T-helper 2 cell (primary cell): ENCODE data around the gene SC5D.

ENCODE experiments used
- DNase-seq, 5 experiments: peaks; one replicate each; pipeline versions ENCODE4 v3.0.0 to v3.0.0-alpha.2; 2012 to 2022

Gene SC5D

GRCh38 chr11:121329781-121330395 is 37.3 kb downstream of the SC5D start:
- no peak for DNase-seq

GRCh38 chr11:121330614-121331435 is 38.3 kb downstream of the SC5D start:
- no peak for DNase-seq

- no peak for DNase-seq
Observed at GRCh38 chr11:121334973-121335710, 42.6 kb downstream of the SC5D start.

GRCh38 chr11:121336279-121336937 is 43.8 kb downstream of the SC5D start:
- DNase-seq = peak in 1 of 5 experiments; percentile 22

DNA sequence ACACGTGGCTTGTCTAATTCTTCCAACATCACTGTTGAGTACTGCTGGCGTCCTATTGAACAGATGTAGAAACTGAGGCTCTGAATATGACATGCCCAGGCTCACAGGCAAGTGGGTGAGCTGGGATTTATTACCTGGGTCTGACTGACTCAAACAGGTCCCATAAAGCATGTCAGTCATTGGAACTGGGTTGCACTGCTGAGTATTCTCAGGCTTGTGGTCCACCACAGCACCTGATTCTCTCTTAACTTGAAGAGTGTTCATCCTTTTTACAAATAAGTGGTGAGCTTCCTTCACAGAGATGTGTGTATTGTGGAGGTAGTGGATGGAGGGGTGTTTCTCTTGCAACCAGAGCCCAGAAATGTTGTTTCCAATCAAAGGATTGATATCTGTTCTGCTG is 44.5 kb downstream of the SC5D start:
- DNase-seq = peak in 1 of 5 experiments; percentile 80

GRCh38 chr11:121337740-121338272 is 45.2 kb downstream of the SC5D start:
- DNase-seq = no peak

DNA sequence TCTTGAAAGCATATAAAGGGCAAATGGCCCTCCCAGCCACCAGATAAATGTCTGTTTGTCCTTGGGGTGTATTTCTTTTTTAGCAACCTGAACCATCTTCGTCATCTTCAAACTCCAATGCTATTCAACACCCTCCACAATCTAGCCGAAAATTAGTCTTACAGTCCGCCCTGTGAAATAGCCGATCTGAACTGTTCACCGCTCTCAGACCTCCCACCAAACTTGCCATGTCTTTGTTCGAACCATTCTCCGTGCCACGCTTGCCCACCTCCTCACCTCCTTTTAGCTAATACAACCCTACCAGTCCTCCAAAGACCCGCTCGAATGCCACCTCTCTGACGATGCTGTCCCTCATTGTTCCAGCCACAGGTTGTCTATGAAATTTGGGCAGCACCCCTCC is 46.0 kb downstream of the SC5D start:
- no peak for DNase-seq

DNA sequence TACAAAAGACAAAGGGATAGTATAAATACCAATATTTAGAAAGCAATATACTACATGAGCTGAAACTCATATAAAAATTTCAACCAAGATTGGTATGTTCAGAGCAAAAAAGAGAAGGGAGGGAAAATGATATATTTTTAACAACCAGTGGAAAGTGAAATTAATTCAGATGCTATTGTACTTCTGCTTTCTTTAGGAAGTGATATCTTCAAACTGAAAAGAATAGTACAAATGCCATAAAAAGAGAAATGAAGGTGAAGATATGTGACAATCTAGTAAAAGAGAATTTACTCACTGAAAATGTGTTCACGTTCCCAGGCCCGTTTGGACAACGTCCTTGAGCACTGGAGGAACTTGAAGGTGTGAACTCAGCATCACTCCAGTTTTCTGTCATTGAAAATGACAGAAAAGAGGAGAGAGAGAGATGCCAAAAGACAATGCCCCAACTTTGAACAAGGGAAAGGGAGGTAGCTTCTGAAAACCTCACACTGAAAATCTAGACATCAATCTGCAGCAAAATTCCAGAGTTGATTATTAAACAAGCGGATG is 47.5 kb downstream of the SC5D start:
- DNase-seq = no peak

DNA sequence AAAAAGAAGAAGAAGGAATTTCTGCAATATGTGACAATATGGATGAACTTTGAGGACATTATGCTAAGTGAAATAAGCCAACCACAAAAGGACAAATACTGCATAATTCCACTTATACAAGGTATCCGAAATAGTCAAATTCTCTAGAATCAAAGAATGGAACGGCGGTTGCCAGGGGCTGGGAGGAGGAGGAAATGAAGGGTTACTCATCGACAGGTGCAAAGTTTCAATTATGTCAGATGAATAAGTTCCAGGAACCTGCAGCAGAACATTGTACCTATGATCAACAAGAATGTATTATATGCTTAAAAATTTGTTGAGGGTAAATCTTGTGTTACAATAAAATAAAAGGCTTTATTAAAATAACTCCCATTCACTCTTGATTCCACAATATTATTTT is 49.0 kb downstream of the SC5D start:
- peak in 1 of 5 experiments; percentile 59 for DNase-seq

GRCh38 chr11:121344824-121345223 is 52.3 kb downstream of the SC5D start:
- DNase-seq = no peak

DNA sequence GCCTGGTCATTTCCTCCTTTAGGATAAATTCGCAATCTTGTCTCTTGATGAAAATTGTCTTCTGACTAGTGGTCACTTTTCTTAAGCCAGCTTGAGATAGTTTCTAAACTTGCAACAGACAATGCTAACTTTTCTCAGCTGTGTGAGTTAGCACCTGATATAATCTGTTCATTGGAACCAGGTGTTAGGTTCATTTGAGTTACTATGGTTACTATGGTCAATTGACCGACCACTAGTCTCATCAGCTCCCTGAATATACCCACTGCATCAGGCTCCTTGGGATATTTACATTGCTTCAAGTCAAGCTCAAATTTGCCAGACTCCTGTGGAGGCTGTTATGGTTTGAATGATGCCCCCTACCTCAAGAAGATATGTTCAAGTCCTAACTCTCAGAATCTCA is 54.5 kb downstream of the SC5D start:
- DNase-seq = no peak

GRCh38 chr11:121347813-121348212 is 55.2 kb downstream of the SC5D start:
- DNase-seq = no peak

GRCh38 chr11:121348220-121348875 is 55.8 kb downstream of the SC5D start:
- DNase-seq = peak in 1 of 5 experiments; percentile 22

DNA sequence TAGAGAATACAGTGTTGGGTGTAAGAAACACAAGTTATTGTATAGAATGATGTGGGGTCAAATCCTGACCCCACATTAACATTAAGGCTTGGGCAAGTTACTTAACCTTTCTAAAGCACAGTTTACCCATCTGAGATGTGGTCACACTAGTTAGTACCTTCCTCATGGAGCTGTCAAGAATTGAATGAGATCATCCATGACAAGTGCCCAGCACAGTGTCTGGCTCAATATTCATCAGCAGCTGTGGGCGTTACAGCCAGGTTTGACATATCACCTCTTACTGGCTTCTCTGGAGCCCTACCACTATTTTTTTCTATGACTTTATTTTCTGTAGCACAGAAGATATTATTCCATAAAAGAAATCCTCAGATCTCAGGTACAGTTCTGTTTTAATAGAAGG is 57.2 kb downstream of the SC5D start:
- no peak for DNase-seq

- DNase-seq = no peak
Observed at GRCh38 chr11:121350314-121351082, 57.9 kb downstream of the SC5D start.

DNA sequence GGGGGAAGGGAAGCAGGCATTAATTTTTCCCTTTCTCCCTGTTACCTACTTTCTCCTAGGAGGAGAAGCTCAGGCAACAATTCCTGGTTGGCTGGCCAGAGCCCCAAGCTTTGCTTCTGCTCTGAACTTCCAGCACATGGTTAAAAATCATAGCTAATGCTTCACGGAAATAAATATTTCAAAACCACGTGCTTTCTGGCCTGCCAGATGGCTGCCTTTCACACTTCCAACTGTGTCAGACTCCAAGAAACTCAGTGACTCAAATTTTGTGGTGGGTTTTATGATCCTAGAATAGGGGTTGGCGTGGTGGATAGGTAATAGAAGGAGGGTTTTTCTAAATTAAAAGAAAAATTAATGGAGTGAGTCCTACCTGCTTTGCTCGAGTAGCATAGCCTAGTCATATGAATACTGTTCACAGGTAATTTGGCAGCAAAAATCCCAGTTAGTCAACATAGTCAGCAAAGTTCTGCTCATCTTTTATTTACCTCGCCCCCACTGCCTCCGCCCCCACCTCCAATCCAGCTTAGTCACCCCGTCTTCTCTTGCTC is 58.6 kb downstream of the SC5D start:
- DNase-seq = no peak

DNA sequence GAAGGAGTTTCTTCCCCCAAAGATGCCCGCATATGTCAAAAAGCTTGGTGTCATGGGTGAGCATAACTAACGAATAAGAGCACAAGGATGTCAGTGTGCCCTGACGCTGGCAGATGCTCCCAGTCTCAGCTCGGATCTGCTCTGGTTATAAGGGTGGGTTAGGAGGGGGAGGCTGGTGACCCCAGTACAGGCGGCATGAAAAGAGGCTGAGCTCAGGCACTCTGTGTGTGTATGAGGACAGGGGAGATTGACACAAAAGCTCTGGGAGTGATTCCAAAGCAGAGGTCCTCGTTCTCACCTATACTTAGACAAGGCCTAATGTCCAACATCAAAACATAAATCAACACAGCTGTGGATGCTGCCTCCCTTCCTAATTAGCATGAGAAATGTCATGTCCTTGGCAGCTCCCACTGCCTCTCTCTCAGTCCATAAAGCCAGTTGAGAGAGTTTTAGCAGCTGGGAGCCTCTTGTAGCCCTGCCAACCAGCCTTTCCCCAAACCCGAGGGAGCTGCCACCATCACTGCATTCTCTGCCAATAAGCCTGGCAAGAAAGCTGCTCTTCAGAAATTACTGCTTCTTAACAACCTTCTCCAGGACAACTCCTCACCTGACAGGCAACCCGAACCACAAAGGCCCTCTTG is 59.8 kb downstream of the SC5D start:
- no peak for DNase-seq

GRCh38 chr11:121354192-121354591 is 61.6 kb downstream of the SC5D start:
- no peak for DNase-seq

DNA sequence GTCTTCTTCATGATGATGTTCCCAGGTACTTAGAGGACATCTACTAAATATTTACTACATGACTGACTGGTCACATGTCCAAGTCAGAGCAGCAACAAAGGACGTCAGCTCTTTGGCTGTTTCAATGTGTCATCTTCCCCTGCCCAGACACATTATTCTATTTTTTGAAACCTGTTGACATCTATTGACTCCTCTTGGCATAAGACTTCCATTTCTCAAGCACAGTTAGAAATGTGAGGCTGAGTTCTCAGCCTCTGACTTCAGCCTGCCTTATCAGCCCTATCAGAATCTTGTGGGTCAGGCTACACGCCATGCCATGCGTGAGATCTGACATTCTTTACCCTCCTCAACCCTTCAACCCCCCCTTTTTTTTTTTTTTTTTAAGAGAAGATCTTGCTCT is 63.8 kb downstream of the SC5D start:
- DNase-seq = peak in 1 of 5 experiments; percentile 72
